AG04449 (cell line): Measurements from ENCODE around the gene CD8A.

Source experiments
- CTCF ChIA-PET: fragments of 350-600 bp; formaldehyde crosslinking; extraction: SDS; loops from one replicate; lab custom pipeline; 2021; ENCODE audit warnings: antibody characterized with exemption; lab: Yijun Ruan, JAX
- POLR2A ChIA-PET: fragments of 400-600, 350-600 bp; formaldehyde crosslinking; extraction: SDS; loops from one replicate; lab custom pipeline; 2020; ENCODE audit warnings: antibody characterized with exemption, inconsistent platforms; lab: Yijun Ruan, JAX
- DNase-seq: peaks from one replicate; pipeline ENCODE4 v3.0.0-alpha.2; 2010; ENCODE audit warnings: low read depth, low spot score
- H3K4me3 ChIP-seq: 2 replicates; pipeline ENCODE4 v1.5.1; 2011; ENCODE audit warnings: low read depth, mild to moderate bottlenecking, control low read depth, low read length
- TF ChIP-seq, protein P1 (sequence below): IDR thresholded peaks from one replicate; pipeline ENCODE4 v1.5.1; 2011; ENCODE audit warnings: mild to moderate bottlenecking, moderate library complexity, low read length, control low read depth, inconsistent platforms; ENCODE audit not compliant: insufficient read depth; ENCODE audit errors: missing control alignments

Gene CD8A

DNA sequence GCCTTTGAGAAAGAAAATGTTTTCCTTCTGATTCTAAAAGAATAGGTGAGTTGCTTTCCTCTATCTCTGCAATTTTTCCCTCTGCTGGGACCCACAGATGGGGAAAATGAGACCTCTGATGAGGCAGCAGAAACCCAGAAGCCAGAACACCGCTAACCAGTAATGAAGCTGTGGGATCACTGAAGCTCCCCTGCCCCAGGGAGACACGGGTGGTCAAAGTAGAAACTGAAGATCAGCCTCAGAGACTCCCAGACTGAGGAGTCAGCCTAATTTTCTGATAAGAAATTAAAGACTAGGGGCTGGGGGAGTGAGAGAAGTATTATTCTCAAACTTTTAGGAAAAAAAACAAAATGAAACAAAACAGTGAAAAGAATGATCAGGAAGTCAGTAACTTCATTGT lies 40.8 kb upstream of the CD8A start:
- no peak for DNase-seq
- POLR2A ChIA-PET, result no interaction called here
- CTCF ChIA-PET, result no interaction called here
- no peak overlapping the region for H3K4me3 ChIP-seq
- TF ChIP-seq, protein P1, sequence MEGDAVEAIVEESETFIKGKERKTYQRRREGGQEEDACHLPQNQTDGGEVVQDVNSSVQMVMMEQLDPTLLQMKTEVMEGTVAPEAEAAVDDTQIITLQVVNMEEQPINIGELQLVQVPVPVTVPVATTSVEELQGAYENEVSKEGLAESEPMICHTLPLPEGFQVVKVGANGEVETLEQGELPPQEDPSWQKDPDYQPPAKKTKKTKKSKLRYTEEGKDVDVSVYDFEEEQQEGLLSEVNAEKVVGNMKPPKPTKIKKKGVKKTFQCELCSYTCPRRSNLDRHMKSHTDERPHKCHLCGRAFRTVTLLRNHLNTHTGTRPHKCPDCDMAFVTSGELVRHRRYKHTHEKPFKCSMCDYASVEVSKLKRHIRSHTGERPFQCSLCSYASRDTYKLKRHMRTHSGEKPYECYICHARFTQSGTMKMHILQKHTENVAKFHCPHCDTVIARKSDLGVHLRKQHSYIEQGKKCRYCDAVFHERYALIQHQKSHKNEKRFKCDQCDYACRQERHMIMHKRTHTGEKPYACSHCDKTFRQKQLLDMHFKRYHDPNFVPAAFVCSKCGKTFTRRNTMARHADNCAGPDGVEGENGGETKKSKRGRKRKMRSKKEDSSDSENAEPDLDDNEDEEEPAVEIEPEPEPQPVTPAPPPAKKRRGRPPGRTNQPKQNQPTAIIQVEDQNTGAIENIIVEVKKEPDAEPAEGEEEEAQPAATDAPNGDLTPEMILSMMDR, result no peak

- H3K4me3 ChIP-seq, result no peak overlapping the region
- TF ChIP-seq, protein P1, result no peak
- DNase-seq, result no peak
- CTCF ChIA-PET, result no interaction called here
- POLR2A ChIA-PET, result no interaction called here
These were observed 36.2 kb upstream of the CD8A start for GRCh38 chr2:86826951-86827350.

GRCh38 chr2:86825693-86826381 lies 35.1 kb upstream of the CD8A start:
- ChIA-PET CTCF (no interaction called here), POLR2A (no interaction called here)
- H3K4me3 ChIP-seq, result no peak overlapping the region
- no peak for DNase-seq
- TF ChIP-seq, protein P1, result no peak

- no peak overlapping the region for H3K4me3 ChIP-seq
- CTCF ChIA-PET, result interaction anchor here (2.1 kb wide), 1 partner anchor 17 kb away, joined by 6 read pairs; no protein-coding TSS in a partner anchor
- POLR2A ChIA-PET, result no interaction called here
- TF ChIP-seq, protein P1, result no peak
- DNase-seq, result no peak
These were observed 34.5 kb upstream of the CD8A start for GRCh38 chr2:86825036-86825692.

DNA sequence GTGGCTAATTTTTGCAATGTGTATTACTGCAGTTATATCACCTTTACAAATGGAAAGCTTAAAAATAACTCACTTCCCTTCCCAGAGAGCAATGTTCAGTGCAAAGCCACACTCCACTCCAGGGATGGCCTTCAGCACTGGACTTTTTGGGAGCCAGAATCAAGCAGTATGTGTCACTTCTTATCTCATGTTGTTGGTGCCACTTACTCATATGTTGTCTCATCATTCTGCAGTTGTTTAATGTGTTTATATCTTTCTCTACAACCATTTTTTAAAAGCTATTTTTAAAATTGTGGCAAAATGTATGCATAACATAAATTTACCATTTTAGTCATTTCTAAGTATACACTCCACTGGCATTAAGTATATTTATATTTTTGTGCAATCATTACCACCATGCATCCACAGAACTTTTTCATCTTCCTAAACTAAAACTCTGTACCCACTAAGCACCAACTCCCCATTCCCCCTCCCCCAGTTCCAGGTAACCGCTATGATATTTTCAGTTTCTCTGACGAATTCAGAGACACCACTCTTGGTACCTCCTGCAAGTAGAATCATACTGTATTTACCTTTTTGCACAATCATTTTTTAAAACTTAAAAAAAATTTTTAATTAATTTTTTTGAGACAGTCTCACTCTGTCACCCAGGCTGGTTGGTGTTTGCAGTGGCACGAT lies 32.1 kb upstream of the CD8A start:
- TF ChIP-seq, protein P1, result no peak
- CTCF ChIA-PET, result interaction anchor here (1.0 kb wide), 1 partner anchor 15 kb away, joined by 3 read pairs; no protein-coding TSS in a partner anchor
- POLR2A ChIA-PET, result no interaction called here
- no peak for DNase-seq
- H3K4me3 ChIP-seq, result no peak overlapping the region

DNA sequence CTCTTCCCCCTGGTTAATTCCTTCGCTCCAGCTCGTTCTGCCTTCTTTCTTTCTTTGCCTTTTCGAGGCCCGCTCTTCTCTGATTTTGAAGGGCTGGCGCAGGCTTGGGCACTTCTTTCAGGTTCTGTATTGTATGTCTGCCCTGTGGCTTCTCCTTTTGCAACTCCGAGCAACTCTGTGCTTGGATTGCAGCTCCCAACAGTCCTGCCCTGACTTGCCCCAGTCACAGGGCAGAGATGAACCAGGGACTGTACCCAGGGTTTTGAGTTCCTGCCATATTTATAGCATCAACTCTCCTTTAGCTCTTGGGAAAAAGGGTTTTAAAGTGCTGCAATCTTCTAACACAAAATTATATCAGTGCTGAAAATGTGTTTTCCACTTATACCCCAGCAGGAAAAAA lies 31.1 kb upstream of the CD8A start:
- TF ChIP-seq, protein P1, result no peak
- no peak for DNase-seq
- POLR2A ChIA-PET, result no interaction called here
- CTCF ChIA-PET, result interaction anchor here (1.0 kb wide), 1 partner anchor 14 kb away, joined by 3 read pairs; no protein-coding TSS in a partner anchor
- no peak overlapping the region for H3K4me3 ChIP-seq
